HG03520 (cell line): ENCODE results near the gene ST8SIA4.

Experiments used
- ATAC-seq: cut with Tn5 transposase; IDR thresholded peaks from one replicate; pipeline ENCODE4 v1.9.1; 2021; ENCODE audit warnings: mild to moderate bottlenecking, moderate library complexity; ENCODE audit not compliant: unreplicated experiment

Gene ST8SIA4

GRCh38 chr5:100903039-100903887, at the start of gene ST8SIA4:
ST8SIA4 (minus strand) TSS chr5:100903282; CDS start chr5:100902955, 327 bp downstream.
- peak; percentile 67 for ATAC-seq

GRCh38 chr5:100950985-100951384, 47.9 kb upstream of the ST8SIA4 start:
- ATAC-seq: no peak

GRCh38 chr5:100913298-100913697, 10.2 kb upstream of the ST8SIA4 start:
- ATAC-seq: no peak

GRCh38 chr5:100909034-100909433, 6.0 kb upstream of the ST8SIA4 start:
- ATAC-seq: no peak

GRCh38 chr5:100905259-100905914, 2.3 kb upstream of the ST8SIA4 start:
- no peak for ATAC-seq

GRCh38 chr5:100904259-100904861, 1.3 kb upstream of the ST8SIA4 start:
- ATAC-seq: peak; percentile 15

- no peak for ATAC-seq
Measured at GRCh38 chr5:100902440-100903038, 543 bp downstream of the ST8SIA4 start.

GRCh38 chr5:100901821-100902341, 1.2 kb downstream of the ST8SIA4 start:
- no peak for ATAC-seq

- ATAC-seq: peak; percentile 32
Measured at GRCh38 chr5:100900796-100901781, 2.0 kb downstream of the ST8SIA4 start.

GRCh38 chr5:100900142-100900795, 2.8 kb downstream of the ST8SIA4 start:
- ATAC-seq: peak; percentile 9

GRCh38 chr5:100899675-100900074, 3.4 kb downstream of the ST8SIA4 start:
- no peak for ATAC-seq

GRCh38 chr5:100898504-100899346, 4.4 kb downstream of the ST8SIA4 start:
- ATAC-seq: no peak

- no peak for ATAC-seq
Measured at GRCh38 chr5:100896054-100896453, 7.0 kb downstream of the ST8SIA4 start.

GRCh38 chr5:100890461-100891008, 12.5 kb downstream of the ST8SIA4 start:
- peak; percentile 70 for ATAC-seq

GRCh38 chr5:100889896-100890295, 13.2 kb downstream of the ST8SIA4 start:
- no peak for ATAC-seq

GRCh38 chr5:100889165-100889743, 13.8 kb downstream of the ST8SIA4 start:
- ATAC-seq: peak; percentile 58

GRCh38 chr5:100877274-100877673, 25.8 kb downstream of the ST8SIA4 start:
- ATAC-seq: no peak
